B cell (primary cell): ENCODE results near the gene BARX1. TPM values are rescaled to one million over a fixed set of nuclear protein-coding genes. Genes with fewer than 3 reads are reported as not detected.

ENCODE experiments used
- ATAC-seq: fragments of 200-7000 bp; cut with Tn5 transposase; one replicate; pipeline ENCODE4 v1.10.0; 2021; ENCODE audit warnings: low read depth, mild to moderate bottlenecking, moderate number of reproducible peaks, moderate library complexity
- CTCF ChIA-PET: fragments of 350-600 bp; sonication (Branson Sonifier 250); formaldehyde crosslinking; loops from one replicate; lab custom pipeline; 2021; ENCODE audit warnings: antibody characterized with exemption, inconsistent platforms; lab: Charles Lee
- POLR2A ChIA-PET: fragments of 350-600 bp; sonication (Branson Sonifier 250); formaldehyde crosslinking; loops from one replicate; lab custom pipeline; 2021; ENCODE audit warnings: antibody characterized with exemption; lab: Charles Lee
- DNase-seq: peaks from one replicate; pipeline ENCODE4 v3.0.0; 2013
- H2AFZ ChIP-seq: 2 replicates; pipeline ENCODE4 v1.6.1; 2012; ENCODE audit warnings: mild to moderate bottlenecking, low read depth, low read length; ENCODE audit not compliant: insufficient read depth, poor library complexity, severe bottlenecking
- H3K27ac ChIP-seq, 2 donors: 1 replicate in 1 of 2; 2 replicates in 1 of 2; pipeline ENCODE4 v1.5.1; 2012 to 2013; ENCODE audit warnings: low read length in 2 of 2, mild to moderate bottlenecking in 2 of 2, moderate library complexity in 1 of 2
- H3K27me3 ChIP-seq, 4 experiments: fragments of 200-600 bp in 1 of 4; sonication (generic) in 1 of 4; replicated peaks in 1 of 4; 1 replicate in 2 of 4; 2 replicates in 2 of 4; pipeline versions ENCODE4 v1.6.1 to v1.7.0; 2013 to 2016; ENCODE audit warnings: low read length in 3 of 4, mild to moderate bottlenecking in 2 of 4, mixed read lengths in 1 of 4, moderate library complexity in 1 of 4; ENCODE audit not compliant: insufficient read depth in 4 of 4, control insufficient read depth in 3 of 4; ENCODE audit errors: control extremely low read depth in 1 of 4
- H3K36me3 ChIP-seq, 2 experiments: replicated peaks in 1 of 2; 1 replicate in 1 of 2; 2 replicates in 1 of 2; pipeline versions ENCODE4 v1.6.1 to v1.7.1; 2013; ENCODE audit warnings: low read length in 1 of 2; ENCODE audit not compliant: insufficient read depth in 2 of 2, control insufficient read depth in 1 of 2; ENCODE audit errors: control extremely low read depth in 1 of 2, extremely low read depth in 1 of 2
- H3K4me1 ChIP-seq, 2 donors: fragments of 200-600 bp in 1 of 2; sonication (generic) in 1 of 2; 1 replicate in 1 of 2; 2 replicates in 1 of 2; pipeline versions ENCODE4 v1.5.1 to v1.6.1; 2013 to 2017; ENCODE audit warnings: low read length in 2 of 2; ENCODE audit not compliant: control insufficient read depth in 2 of 2, insufficient read depth in 2 of 2
- H3K4me2 ChIP-seq: replicated peaks from 2 replicates; pipeline ENCODE3; 2012; ENCODE audit warnings: mild to moderate bottlenecking, low read depth, low read length; ENCODE audit not compliant: poor library complexity, severe bottlenecking
- H3K4me3 ChIP-seq, 5 experiments: fragments of 200-600 bp in 1 of 5; sonication (generic) in 1 of 5; 1 replicate in 3 of 5; 2 replicates in 2 of 5; pipeline versions ENCODE4 v1.5.1 to v1.7.0; 2011 to 2016; ENCODE audit warnings: low read length in 4 of 5, mild to moderate bottlenecking in 4 of 5, low read depth in 2 of 5, control low read depth in 1 of 5, moderate library complexity in 1 of 5; ENCODE audit not compliant: insufficient read depth in 1 of 5; ENCODE audit errors: control extremely low read depth in 1 of 5, extremely low read depth in 1 of 5
- H3K79me2 ChIP-seq: fragments of 200-600 bp; sonication (generic); one replicate; pipeline ENCODE4 v1.6.0; 2016; ENCODE audit warnings: low read length; ENCODE audit not compliant: control insufficient read depth, insufficient read depth
- H3K9ac ChIP-seq: fragments of 200-600 bp; sonication (generic); 2 replicates; pipeline ENCODE4 v1.6.1; 2017; ENCODE audit warnings: mild to moderate bottlenecking, low read length, moderate library complexity
- H3K9me3 ChIP-seq, 3 donors: one replicate each; pipeline versions ENCODE4 v1.6.1 to v1.7.1; 2013; ENCODE audit warnings: low read length in 2 of 3; ENCODE audit not compliant: control insufficient read depth in 2 of 3, insufficient read depth in 1 of 3; ENCODE audit errors: control extremely low read depth in 1 of 3
- H4K20me1 ChIP-seq: 2 replicates; pipeline ENCODE4 v1.6.0; 2012; ENCODE audit warnings: mild to moderate bottlenecking, low read length; ENCODE audit not compliant: insufficient read depth, control insufficient read depth, poor library complexity, severe bottlenecking
- H3K27ac Mint-ChIP-seq: one replicate; pipeline ENCODE4 v1.8.0; 2021; ENCODE audit warnings: mixed read lengths
- H3K27me3 Mint-ChIP-seq: one replicate; pipeline ENCODE4 v1.8.0; 2021; ENCODE audit warnings: mixed read lengths
- H3K4me1 Mint-ChIP-seq: one replicate; pipeline ENCODE4 v1.8.0; 2021; ENCODE audit warnings: mixed read lengths
- H3K4me3 Mint-ChIP-seq: one replicate; pipeline ENCODE4 v1.8.0; 2021; ENCODE audit warnings: mixed read lengths
- H3K9me3 Mint-ChIP-seq: one replicate; pipeline ENCODE4 v1.8.0; 2022; ENCODE audit warnings: mixed read lengths; ENCODE audit not compliant: insufficient read depth
- EZH2 ChIP-seq: IDR thresholded peaks from 2 replicates; pipeline ENCODE4 v1.6.1; 2012; ENCODE audit warnings: borderline replicate concordance, low read depth, mild to moderate bottlenecking, moderate library complexity, low read length; ENCODE audit not compliant: insufficient read depth, poor library complexity, severe bottlenecking
- WGBS: methylation state at CpG from one replicate; pipeline ENCODE4 v1.1.5; 2013; ENCODE audit warnings: missing lambda C conversion rate; ENCODE audit not compliant: insufficient coverage; 5-methylcytosine and 5-hydroxymethylcytosine counted together
- intact Hi-C: fragments of 100-400 bp; cut with micrococcal nuclease; formaldehyde crosslinking; loops from one replicate; pipeline ENCODE4 v1.10.0; 2022
- polyA plus RNA-seq: library from polyadenylated mRNA; depleted of rRNA; stranded (reverse); fragments of >200 nt; gene quantifications from 2 replicates; pipeline ENCODE4 v1.2.3, GENCODE V29; 2012
- total RNA-seq, 2 donors: library from RNA; stranded (reverse); fragments of 120-200 nt in 1 of 2; gene quantifications; 1 replicate in 1 of 2; 2 replicates in 1 of 2; pipeline versions ENCODE4 v1.2.3 to v1.2.4, GENCODE V29; 2013 to 2022
- TF ChIP-seq, protein P1 (sequence below): fragments of 200-600 bp; IDR thresholded peaks from one replicate; pipeline ENCODE4 v1.8.0; 2022; ENCODE audit warnings: antibody characterized with exemption, mild to moderate bottlenecking

BARX1 gene
- total and polyA plus RNA-seq, 2 donors (not counting 1 experiment from before 2014, with no cell fraction given): not detected

DNA sequence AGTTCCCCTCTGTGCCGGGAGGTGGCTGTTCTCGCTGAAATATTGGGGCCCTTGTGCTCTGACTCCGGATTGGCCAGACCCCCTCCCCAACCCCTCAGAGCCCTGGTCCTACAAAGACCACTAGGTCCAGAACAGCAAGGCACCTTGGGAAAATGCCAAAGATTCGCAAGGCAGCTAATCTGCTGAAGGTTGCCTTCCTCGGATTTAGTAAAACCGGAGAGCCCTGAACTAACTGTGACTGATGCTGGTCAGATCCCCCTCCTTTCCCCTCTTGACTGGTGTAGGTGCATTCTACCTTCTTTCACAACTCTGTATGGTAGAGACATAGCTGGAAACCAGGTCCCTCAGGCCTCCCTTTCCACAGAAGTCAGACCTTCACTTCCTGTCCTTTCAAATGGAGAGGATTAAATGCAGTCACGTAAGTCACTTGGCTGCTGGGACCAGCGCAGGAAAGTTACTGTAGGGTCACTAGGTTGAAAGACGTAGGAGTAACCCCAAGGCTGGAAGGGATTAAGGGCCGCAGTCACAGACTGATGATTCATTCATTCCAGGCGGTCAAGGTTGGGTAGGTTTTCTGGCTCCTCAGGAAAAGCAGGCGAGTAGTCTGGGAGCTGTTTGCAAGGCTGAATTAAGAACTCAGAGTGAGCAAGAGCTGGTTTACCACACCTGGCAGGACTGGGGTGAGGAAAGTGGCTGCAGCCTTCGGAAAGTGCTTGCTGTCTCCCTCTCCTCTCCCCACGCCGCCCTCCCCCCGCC, 5.3 kb downstream of the BARX1 start:
- no peaks in the 10 kb centered on the region for H3K36me3 ChIP-seq
- no peaks in the 10 kb centered on the region for H4K20me1 ChIP-seq
- no peak overlapping the region for H3K9ac ChIP-seq
- no peak for ATAC-seq
- no peak overlapping the region for H2AFZ ChIP-seq
- TF ChIP-seq EZH2: peak; percentile 42
- TF ChIP-seq, protein P1, sequence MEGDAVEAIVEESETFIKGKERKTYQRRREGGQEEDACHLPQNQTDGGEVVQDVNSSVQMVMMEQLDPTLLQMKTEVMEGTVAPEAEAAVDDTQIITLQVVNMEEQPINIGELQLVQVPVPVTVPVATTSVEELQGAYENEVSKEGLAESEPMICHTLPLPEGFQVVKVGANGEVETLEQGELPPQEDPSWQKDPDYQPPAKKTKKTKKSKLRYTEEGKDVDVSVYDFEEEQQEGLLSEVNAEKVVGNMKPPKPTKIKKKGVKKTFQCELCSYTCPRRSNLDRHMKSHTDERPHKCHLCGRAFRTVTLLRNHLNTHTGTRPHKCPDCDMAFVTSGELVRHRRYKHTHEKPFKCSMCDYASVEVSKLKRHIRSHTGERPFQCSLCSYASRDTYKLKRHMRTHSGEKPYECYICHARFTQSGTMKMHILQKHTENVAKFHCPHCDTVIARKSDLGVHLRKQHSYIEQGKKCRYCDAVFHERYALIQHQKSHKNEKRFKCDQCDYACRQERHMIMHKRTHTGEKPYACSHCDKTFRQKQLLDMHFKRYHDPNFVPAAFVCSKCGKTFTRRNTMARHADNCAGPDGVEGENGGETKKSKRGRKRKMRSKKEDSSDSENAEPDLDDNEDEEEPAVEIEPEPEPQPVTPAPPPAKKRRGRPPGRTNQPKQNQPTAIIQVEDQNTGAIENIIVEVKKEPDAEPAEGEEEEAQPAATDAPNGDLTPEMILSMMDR: no peak
- H3K9me3 ChIP-seq: peaks cover 0 to 65% (median 0%) of the 10 kb centered on the region in 3 donors
- 11% methylated on average over 12 of the region's 16 CpGs for WGBS
- H3K4me2 ChIP-seq: no peak overlapping the region
- peaks cover 0 to 95% (median 77%) of the 10 kb centered on the region in 4 experiments for H3K27me3 ChIP-seq
- peak; percentile 21 for DNase-seq
- Mint-ChIP-seq H3K9me3 (no peaks in the 10 kb centered on the region), H3K4me3 (peak overlapping the region; percentile 47), H3K27ac (no peak overlapping the region), H3K27me3 (peaks cover 69% of the 10 kb centered on the region), H3K4me1 (peaks cover 57% of the 10 kb centered on the region)
- peaks cover 63 to 77% of the 10 kb centered on the region in 2 donors for H3K4me1 ChIP-seq
- POLR2A ChIA-PET: no interaction called here
- H3K4me3 ChIP-seq: no peak overlapping the region
- no peaks in the 10 kb centered on the region for H3K79me2 ChIP-seq
- no peak overlapping the region for H3K27ac ChIP-seq
- intact Hi-C loops: loop anchor here (5.0 kb wide), 1 partner anchor 263 kb away; no protein-coding TSS in a partner anchor
- CTCF ChIA-PET: interaction anchor here (1.0 to 3.6 kb wide), 2 partner anchors 12 to 14 kb away, joined by 3 to 14 read pairs; no protein-coding TSS in a partner anchor

DNA sequence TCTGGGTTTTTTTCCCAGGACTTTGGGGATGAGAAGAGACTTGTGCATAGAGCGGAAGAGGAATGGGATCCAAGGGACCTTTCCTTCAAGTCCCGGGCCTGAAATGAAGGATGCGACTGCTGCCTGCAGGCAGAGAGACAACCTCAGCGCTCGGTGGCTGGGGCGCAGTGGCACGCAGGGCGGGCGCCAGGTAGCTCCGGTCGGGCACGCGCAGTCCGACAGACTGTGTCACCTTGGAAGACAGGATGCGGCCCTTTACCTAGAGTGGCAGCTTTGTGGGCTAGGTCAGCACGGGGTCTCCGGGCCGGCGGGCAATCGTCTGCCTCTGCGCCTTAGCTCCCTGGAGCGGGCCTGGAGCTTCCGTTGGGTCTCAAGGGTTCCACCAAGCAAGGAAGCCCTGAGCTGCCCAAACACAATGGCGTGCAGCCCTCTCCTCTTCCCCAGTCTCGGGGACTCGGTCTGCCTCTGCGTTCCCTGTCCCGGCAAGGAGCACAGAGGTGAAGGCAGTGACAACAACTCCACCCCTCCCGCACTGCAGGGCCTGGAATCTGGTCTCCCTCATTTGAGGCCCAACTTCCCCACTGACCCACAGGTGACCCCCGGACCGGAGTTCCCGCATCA, 6.0 kb downstream of the BARX1 start:
- Histone ChIP-seq H3K27ac (no peak overlapping the region), H3K36me3 (no peaks in the 10 kb centered on the region), H4K20me1 (no peaks in the 10 kb centered on the region), H3K4me1 (peaks cover 58 to 71% of the 10 kb centered on the region in 2 donors), H3K9me3 (peaks cover 0 to 64% (median 0%) of the 10 kb centered on the region in 3 donors), H3K27me3 (peaks cover 0 to 97% (median 76%) of the 10 kb centered on the region in 4 experiments), H3K79me2 (no peaks in the 10 kb centered on the region), H3K4me3 (no peak overlapping the region), H3K9ac (no peak overlapping the region), H2AFZ (no peak overlapping the region), H3K4me2 (no peak overlapping the region)
- intact Hi-C loops: no loop called here
- TF ChIP-seq EZH2: no peak
- TF ChIP-seq, protein P1: no peak
- Mint-ChIP-seq H3K27ac (no peak overlapping the region), H3K9me3 (no peaks in the 10 kb centered on the region), H3K27me3 (peaks cover 72% of the 10 kb centered on the region), H3K4me3 (no peak overlapping the region), H3K4me1 (peaks cover 57% of the 10 kb centered on the region)
- peak; percentile 25 for DNase-seq
- ATAC-seq: no peak
- ChIA-PET POLR2A (no interaction called here), CTCF (no interaction called here)
- 10% methylated on average over 32 of the region's 32 CpGs for WGBS
